NCI-H128 (cell line): ENCODE results near the gene DIAPH3.

Experiments used
- DNase-seq: peaks from one replicate; lab custom pipeline; 2025; ENCODE audit not compliant: unreplicated experiment; lab: John Stamatoyannopoulos, UW

The DIAPH3 gene

GRCh38 chr13:59641261-59641660, 522.5 kb downstream of the DIAPH3 start:
- no peak for DNase-seq

DNA sequence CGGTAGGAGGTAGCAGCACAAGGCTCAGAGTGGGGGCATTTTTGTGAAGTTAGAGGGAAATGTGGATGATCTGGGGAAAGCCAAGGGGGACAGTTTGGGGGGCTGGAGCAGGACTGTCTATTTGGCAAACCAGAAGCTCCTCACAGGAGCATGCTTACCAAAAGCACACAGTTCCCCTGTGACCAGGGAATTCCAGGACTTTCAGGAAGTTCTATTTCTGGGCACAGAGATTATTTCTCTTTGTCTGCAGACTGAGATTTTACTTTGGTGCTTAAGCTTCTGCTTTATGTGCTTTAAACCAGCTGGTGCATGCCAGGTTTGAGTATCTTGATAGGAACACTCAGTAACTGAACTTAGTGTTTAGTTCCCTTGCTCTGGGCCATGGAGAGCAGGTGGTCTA, 525.3 kb downstream of the DIAPH3 start:
- DNase-seq, result no peak

DNA sequence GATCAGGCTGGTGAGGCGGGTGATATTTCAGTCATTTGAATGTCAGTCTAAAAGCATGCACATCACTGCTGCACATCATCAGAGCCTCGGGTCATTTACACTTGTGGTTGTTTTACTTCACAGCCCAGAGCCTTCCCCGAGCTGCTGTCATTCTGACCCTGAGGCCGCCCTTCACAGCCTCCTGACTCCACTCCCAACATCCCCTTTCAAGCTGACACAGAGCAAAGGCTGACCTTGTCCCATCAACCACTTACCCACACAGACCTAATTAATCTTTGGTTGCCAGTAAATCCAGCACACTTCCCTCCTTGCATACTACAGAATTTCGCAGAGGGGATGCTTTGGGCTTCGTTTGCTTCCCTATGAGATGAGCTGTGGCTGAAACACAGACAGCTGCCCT, 528.1 kb downstream of the DIAPH3 start:
- no peak for DNase-seq

DNA sequence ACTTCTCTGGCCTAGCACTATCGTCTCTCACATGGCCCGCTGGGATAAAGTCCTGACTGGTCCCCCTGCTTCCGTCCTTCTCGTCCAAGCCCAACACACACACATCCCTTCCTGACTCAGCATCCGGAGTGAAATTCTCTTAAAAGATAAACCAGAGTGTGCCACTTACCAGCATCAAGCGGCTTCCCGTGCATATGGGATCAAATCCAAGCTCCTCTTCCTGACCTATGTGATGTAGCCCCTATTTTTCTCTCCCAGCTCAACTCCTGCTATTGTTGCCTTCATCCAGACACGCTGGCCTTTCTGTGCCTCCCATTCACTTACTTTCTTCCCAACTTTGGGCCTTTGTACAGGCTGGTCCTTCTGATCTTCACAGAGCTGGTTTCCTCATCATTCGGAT, 530.4 kb downstream of the DIAPH3 start:
- no peak for DNase-seq

DNA sequence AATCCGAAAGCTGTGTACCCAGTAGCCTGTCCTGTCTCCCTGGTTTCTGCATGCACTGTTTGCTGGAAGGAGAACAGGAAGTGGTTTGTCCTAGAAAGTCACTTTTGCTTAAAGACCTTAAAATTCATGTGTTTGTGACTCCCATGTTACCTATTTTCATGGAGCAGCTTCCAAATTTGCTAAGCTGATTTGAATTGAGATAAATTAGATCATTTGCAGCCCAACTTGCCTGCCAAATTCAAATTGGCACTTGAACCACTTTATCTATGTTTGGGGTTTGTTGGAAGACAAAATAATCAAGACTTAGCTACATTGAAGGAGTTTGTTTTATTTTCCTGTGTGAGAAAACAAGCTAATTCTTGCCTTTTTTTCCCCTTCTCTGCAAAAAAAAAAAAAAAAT, 532.5 kb downstream of the DIAPH3 start:
- no peak for DNase-seq

DNA sequence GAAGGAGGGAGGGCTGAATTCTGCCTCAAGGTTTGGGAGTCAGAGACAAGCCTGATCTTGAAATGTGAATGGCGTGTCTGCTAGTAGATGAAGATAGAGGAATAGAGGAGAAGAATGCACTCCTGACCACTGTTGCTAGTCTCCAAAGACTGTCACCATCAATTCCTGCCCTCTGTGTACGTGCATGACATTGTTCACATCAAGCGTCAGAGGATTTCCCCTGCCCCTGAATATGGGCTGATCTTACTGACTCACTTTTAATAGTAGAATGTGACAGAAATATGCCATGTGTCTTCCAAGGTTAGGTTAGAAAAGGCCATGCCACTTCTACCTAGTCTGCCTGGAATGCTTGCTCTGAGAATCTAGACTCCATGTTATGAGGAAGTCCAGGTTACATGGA, 538.6 kb downstream of the DIAPH3 start:
- no peak for DNase-seq

GRCh38 chr13:59623206-59623915, 540.4 kb downstream of the DIAPH3 start:
- no peak for DNase-seq

- no peak for DNase-seq
These were observed 542.0 kb downstream of the DIAPH3 start for GRCh38 chr13:59621773-59622172.
